Posterior cingulate gyrus (tissue), 11 donors: ENCODE results near the gene GRM1.
A peak's percentile ranks its signal among the peaks of the same experiment; 100 is the strongest.

Experiments used
- DNase-seq, 10 donors: peaks; one replicate each; pipeline versions ENCODE4 v3.0.0 to v3.0.0-alpha.2; 2020 to 2021; ENCODE audit warnings: mixed read lengths in 3 of 10
- intact Hi-C: fragments of 100-400 bp; cut with DNase I; formaldehyde crosslinking; loops from one replicate; pipeline ENCODE4 v1.15.1; 2023

Gene GRM1

DNA sequence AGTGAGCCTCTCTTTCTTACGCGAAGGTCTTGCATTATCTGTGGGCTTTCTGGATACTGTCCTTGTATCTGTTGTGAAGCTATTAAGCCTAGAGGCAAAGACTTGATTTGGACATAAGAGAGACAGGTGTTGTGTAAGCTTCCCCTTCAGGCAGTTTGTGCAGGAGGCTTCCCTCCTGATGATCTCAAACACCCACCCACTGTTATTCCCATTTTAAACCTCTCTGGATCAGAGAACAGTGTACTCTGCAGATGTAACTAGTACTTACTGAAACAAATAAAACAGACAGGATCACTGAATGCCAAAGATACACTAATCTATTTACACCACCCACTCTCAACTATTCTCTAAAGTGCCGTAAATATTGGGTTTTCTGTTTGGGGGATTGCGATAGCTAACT lies 401.0 kb downstream of the GRM1 start:
- intact Hi-C loops, result no loop called here
- DNase-seq, result no peak

DNA sequence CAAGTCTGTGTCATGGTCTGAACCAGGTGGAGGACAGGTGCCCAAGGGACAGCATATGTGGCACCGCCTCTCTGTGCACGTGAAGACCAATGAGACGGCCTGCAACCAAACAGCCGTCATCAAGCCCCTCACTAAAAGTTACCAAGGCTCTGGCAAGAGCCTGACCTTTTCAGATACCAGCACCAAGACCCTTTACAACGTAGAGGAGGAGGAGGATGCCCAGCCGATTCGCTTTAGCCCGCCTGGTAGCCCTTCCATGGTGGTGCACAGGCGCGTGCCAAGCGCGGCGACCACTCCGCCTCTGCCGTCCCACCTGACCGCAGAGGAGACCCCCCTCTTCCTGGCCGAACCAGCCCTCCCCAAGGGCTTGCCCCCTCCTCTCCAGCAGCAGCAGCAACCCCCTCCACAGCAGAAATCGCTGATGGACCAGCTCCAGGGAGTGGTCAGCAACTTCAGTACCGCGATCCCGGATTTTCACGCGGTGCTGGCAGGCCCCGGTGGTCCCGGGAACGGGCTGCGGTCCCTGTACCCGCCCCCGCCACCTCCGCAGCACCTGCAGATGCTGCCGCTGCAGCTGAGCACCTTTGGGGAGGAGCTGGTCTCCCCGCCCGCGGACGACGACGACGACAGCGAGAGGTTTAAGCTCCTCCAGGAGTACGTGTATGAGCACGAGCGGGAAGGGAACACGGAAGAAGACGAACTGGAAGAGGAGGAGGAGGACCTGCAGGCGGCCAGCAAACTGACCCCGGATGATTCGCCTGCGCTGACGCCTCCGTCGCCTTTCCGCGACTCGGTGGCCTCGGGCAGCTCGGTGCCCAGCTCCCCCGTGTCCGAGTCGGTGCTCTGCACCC lies 405.2 kb downstream of the GRM1 start:
- peak in 3 of 10 donors; percentile 32 to 88 (median 82) for DNase-seq
- intact Hi-C loops, result no loop called here

DNA sequence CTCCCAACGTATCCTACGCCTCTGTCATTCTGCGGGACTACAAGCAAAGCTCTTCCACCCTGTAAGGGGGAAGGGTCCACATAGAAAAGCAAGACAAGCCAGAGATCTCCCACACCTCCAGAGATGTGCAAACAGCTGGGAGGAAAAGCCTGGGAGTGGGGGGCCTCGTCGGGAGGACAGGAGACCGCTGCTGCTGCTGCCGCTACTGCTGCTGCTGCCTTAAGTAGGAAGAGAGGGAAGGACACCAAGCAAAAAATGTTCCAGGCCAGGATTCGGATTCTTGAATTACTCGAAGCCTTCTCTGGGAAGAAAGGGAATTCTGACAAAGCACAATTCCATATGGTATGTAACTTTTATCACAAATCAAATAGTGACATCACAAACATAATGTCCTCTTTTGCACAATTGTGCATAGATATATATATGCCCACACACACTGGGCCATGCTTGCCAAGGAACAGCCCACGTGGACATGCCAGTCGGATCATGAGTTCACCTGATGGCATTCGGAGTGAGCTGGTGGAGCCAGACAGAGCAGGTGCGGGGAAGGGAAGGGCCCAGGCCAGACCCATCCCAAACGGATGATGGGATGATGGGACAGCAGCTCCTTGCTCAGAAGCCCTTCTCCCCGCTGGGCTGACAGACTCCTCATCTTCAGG lies 406.0 kb downstream of the GRM1 start:
- intact Hi-C loops, result no loop called here
- DNase-seq, result peak in 2 of 10 donors; percentile 46 to 72

DNA sequence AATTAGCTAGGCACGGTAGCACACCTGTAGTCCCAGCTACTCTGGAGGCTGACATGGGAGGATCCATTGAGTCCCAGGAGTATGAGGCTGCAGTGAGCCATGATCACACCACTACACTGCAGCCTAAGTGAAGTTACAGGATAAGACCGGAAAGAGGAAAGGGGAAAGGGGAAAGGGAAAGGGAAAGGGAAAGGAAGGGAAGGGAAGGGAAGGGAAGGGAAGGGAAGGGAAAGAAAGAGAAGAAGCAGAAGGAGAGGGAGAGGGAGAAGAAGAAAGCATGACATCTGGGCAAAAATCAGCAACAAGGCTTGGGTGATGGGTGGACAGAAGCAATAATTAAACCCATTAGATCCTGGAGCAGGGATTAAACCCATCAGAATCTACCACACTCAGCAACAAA lies 413.0 kb downstream of the GRM1 start:
- no peak for DNase-seq
- intact Hi-C loops, result no loop called here

DNA sequence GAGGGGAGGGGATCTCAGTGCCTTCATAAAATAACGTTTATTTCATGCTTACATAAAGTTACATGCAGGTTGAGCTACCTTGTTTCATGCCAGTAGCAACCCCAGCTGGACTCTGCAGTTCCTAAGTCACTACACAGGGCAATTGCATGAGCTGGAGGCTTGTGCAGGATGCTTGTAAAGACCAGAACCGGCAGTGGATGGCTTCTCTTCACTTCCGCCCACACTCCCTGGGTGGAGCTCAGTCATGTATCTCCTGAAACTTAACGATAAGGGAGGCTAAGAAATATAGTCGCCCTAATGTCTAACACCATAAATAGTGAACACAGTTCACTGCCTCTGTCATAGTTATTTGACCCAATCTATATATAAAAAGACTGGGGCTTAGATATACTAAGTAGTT lies 415.3 kb downstream of the GRM1 start:
- intact Hi-C loops, result no loop called here
- no peak for DNase-seq

DNA sequence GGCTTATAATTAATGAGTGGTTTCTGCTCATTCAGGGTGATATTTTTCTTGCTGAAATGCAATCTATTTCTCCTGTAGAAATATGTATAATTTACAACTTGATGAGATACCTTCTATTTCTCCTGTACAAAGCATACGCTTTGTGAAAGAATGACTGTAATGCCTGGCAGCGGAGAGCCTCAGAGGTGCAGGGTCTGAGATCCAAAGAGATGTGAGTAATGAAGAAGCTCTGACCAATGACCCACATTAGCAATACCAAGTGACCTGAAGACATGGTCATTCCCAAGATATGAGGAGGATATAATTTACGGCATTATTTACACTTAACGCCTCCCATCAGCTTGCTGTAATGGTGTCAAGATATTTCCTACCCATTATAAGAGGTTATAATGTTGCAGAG lies 416.4 kb downstream of the GRM1 start:
- DNase-seq, result no peak
- intact Hi-C loops, result no loop called here

DNA sequence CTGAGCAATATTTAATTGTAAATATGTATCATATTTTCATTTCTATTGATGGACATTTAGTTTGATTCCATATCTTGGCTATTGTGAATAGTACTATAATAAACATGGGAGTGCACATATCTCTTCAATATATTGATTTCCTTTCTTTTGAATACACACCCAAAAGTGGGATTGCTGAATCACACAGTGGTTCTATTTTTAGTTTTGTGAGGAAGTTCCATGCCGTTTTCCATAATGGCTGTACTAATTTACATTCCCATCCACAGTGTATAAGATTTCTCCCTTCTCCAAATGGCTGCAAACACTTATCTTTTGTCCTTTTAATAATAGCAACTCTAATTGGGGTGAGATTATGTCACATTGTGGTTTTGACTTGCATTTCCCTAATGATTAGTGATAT lies 428.0 kb downstream of the GRM1 start:
- DNase-seq, result no peak
- intact Hi-C loops, result no loop called here

DNA sequence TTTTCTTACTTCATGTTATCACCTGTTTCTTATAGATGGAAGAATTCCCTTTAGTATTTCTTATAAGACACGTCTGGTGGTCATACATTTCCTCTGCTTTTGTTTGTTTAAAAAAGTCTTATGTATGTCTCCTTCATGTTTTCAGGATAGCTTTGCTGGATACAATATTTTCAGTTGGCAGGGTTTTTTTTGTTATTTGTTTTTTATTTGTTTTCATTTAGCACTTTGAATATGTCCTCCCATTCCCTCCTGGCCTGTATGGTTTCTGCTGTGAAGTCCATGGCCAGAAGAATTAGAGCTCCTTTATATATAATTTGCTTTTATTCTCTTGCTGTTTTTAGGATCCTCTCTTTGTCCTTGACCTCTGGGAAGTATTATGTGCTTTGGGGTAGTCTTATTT lies 432.1 kb downstream of the GRM1 start:
- intact Hi-C loops, result no loop called here
- DNase-seq, result no peak

DNA sequence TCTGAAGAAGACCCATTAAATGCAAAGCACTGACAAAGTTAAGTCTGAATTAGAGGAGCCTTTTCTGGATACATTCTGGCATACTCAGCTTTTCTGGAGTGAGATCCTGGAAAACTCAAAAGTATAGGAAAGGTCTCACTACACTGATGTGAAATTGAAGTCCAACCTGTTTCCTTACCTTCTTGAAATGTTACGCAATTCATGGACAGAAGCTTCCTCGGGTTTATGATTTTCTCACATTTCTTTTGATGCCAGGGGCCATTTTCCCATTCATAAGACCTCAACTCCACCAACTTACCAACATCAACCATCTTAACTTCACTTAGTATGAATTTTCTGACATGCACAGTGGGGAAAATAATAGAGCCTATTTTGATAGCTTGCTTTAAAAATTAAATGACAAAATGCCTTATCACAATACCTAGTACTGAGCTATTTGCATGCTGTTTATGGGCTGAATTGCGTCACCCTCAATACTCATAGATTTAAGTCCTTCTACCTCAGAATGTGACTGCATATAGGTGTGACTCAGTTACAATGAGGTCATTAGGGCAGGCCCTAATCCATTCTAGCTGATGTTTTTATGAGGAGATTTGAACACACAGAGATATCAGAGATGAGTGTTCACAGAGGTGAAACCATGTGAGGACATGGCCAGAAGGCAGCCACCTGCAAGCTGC lies 441.4 kb downstream of the GRM1 start:
- intact Hi-C loops, result no loop called here
- DNase-seq, result no peak

DNA sequence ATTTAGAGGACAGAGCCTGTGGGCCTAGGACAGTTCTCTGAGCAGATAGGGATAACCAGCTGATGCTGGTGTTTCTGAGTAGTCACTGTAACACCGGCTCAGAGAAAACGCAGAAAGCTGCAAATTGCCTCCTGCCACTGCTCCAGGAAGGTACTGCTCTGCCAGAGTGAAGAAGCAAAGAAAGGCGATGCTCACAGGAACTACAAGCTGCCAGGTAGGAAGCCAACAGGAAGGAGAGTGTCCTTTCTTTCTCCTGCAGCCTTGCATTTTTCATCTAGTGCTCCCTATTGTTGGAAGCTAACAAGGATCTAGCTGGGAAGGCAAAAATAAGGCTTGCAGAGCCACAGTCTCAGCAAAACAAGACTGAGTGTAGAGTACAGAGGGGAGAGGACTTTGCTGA lies 444.1 kb downstream of the GRM1 start:
- intact Hi-C loops, result no loop called here
- no peak for DNase-seq

DNA sequence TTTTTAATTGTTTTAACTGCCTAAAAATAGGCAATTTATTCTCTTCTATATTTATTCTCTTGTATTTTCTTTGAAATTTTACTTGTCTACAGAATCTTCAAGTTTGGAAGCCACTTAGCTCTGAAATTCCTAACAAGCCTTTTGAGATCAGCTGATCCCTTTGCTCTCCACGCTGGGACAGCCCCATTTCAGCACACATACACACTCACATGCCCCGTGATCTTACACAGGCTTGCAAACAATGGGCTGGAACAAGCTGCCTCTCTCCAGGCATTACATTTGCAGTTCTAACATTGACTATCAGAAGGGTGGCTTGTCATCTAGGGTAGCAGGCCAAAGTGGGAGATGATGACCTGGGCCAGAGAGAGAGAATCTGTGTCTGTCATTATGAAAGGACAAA lies 452.7 kb downstream of the GRM1 start:
- intact Hi-C loops, result no loop called here
- DNase-seq, result no peak

DNA sequence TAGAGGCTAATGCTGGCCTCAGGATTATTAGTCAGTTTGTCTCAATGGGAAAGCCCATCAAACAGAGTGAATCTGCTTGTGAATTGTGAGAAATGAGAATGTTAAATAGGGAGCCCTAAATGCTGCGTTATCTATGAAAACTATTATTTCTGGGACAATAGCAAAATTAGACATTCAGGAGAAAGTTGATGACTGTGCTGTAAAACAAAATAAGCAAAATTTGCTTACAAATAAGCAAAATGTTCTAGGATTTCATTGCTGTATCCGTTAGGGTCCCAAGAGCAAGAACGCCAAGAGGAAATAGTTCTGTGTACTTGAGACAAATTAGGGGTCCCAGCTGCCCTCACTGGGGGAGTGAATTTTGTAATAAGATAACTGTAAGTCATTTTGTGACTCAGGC lies 455.5 kb downstream of the GRM1 start:
- intact Hi-C loops, result no loop called here
- DNase-seq, result no peak
